Small intestine (tissue), 7 donors: ENCODE results near the gene SLC25A40. TPM values are rescaled to one million over a fixed set of nuclear protein-coding genes. Genes with fewer than 3 reads are reported as not detected.
"Not testable (repeated sequence)": the region's sequence is repeated elsewhere in the genome, so short reads cannot be mapped to it uniquely, and the experiment has no call there.

ENCODE experiments used
- DNase-seq, 2 donors: peaks; one replicate each; pipeline versions ENCODE4 v3.0.0 to v3.0.0-alpha.2; 2013
- FAIRE-seq: peaks from 2 replicates; lab custom pipeline; 2012; peaks lifted over from hg19 to GRCh38; lab: Jason Lieb, UNC
- H3K27ac ChIP-seq, 3 donors: one replicate each; pipeline ENCODE4 v1.5.1; 2013; ENCODE audit warnings: low read length in 2 of 3, mild to moderate bottlenecking in 2 of 3, control low read depth in 1 of 3, inconsistent platforms in 1 of 3, low read depth in 1 of 3, moderate library complexity in 1 of 3
- H3K27me3 ChIP-seq, 3 donors: one replicate each; pipeline ENCODE4 v1.6.1; 2013; ENCODE audit warnings: low read length in 3 of 3, inconsistent platforms in 1 of 3; ENCODE audit not compliant: control insufficient read depth in 3 of 3, insufficient read depth in 3 of 3
- H3K36me3 ChIP-seq, 3 donors: one replicate each; pipeline ENCODE4 v1.6.1; 2013; ENCODE audit warnings: low read length in 3 of 3, inconsistent platforms in 1 of 3, low read depth in 1 of 3, mild to moderate bottlenecking in 1 of 3, moderate library complexity in 1 of 3; ENCODE audit not compliant: control insufficient read depth in 3 of 3, insufficient read depth in 2 of 3
- H3K4me1 ChIP-seq, 3 donors: one replicate each; pipeline ENCODE4 v1.6.1; 2013; ENCODE audit warnings: low read length in 2 of 3, inconsistent platforms in 1 of 3, low read depth in 1 of 3, mild to moderate bottlenecking in 1 of 3, moderate library complexity in 1 of 3; ENCODE audit not compliant: control insufficient read depth in 3 of 3, insufficient read depth in 2 of 3
- H3K4me3 ChIP-seq, 3 donors: one replicate each; pipeline ENCODE4 v1.5.1; 2013; ENCODE audit warnings: low read length in 3 of 3, control low read depth in 1 of 3, inconsistent platforms in 1 of 3, low read depth in 1 of 3, mild to moderate bottlenecking in 1 of 3, moderate library complexity in 1 of 3
- H3K9me3 ChIP-seq, 2 donors: one replicate each; pipeline ENCODE4 v1.6.1; 2013; ENCODE audit warnings: low read depth in 1 of 2, low read length in 1 of 2; ENCODE audit not compliant: control insufficient read depth in 2 of 2, insufficient read depth in 1 of 2
- WGBS, 3 donors: extraction: QIAGEN DNeasy Blood & Tissue Kit; methylation state at CpG; one replicate each; pipeline ENCODE4 v1.1.7; 2013; 5-methylcytosine and 5-hydroxymethylcytosine counted together
- polyA plus RNA-seq, 4 donors: library from polyadenylated mRNA; stranded (reverse) in 3 of 4; unstranded in 1 of 4; fragments of 200-250 nt in 3 of 4; fragments of 120-200 nt in 1 of 4; gene quantifications; one replicate each; pipeline versions ENCODE4 v1.2.1 to v1.2.3, GENCODE V29; 2013
- donor health status: healthy with polysubstance abuse.
- donor health status: control.
- donor health status: control.
- donor health status: Bipolar disorder and iron deficiency.
- donor health status: healthy.

SLC25A40 gene
- polyA plus RNA-seq, 4 donors = 5.1 to 37.5 (median 5.6) TPM

- 89 to 97% (median 92%) methylated on average over 2 of the region's 2 CpGs for WGBS, 3 donors
- FAIRE-seq, H3K36me3 ChIP-seq, H3K4me3 ChIP-seq, DNase-seq, H3K27me3 ChIP-seq, H3K4me1 ChIP-seq, H3K27ac ChIP-seq: not testable (repeated sequence)
- H3K9me3 ChIP-seq = peaks cover 0 to 12% of the 10 kb centered on the region in 2 donors
Measured at GRCh38 chr7:87825369-87825768, 50.8 kb downstream of the SLC25A40 start.

- WGBS, 3 donors = 83 to 95% (median 90%) methylated on average over 2 to 3 of the region's 4 CpGs
- FAIRE-seq, H3K4me3 ChIP-seq: not testable (repeated sequence)
Measured at GRCh38 chr7:87822056-87822455, 54.1 kb downstream of the SLC25A40 start.

GRCh38 chr7:87818336-87818735 lies 57.8 kb downstream of the SLC25A40 start:
- FAIRE-seq = no peak
- peaks cover 0 to 2% (median 0%) of the 10 kb centered on the region in 3 donors for H3K27me3 ChIP-seq
- no peaks in the 10 kb centered on the region for H3K36me3 ChIP-seq
- H3K27ac ChIP-seq = no peak overlapping the region
- H3K4me3 ChIP-seq = no peak overlapping the region
- H3K4me1 ChIP-seq = no peaks in the 10 kb centered on the region
- no peaks in the 10 kb centered on the region for H3K9me3 ChIP-seq
- no peak for DNase-seq

More at GRCh38 chr7:87822056-87822455, 54.1 kb downstream of the SLC25A40 start:
- not testable (repeated sequence) for H3K36me3 ChIP-seq, H3K27ac ChIP-seq, DNase-seq, H3K4me1 ChIP-seq, H3K27me3 ChIP-seq
- peaks cover 0 to 12% of the 10 kb centered on the region in 2 donors for H3K9me3 ChIP-seq

GRCh38 chr7:87816389-87816788 lies 59.8 kb downstream of the SLC25A40 start:
- 60 to 81% (median 62%) methylated on average over 1 of the region's 1 CpG for WGBS, 3 donors
- Histone ChIP-seq H3K9me3 (no peaks in the 10 kb centered on the region), H3K36me3 (no peaks in the 10 kb centered on the region), H3K4me3 (no peak overlapping the region), H3K27ac (no peak overlapping the region), H3K4me1 (no peaks in the 10 kb centered on the region), H3K27me3 (peaks cover 0 to 2% (median 0%) of the 10 kb centered on the region in 3 donors)
- DNase-seq = no peak
- no peak for FAIRE-seq

GRCh38 chr7:87810726-87811125 lies 65.4 kb downstream of the SLC25A40 start:
- DNase-seq (no peak), FAIRE-seq (no peak)
- no peak overlapping the region for H3K4me3 ChIP-seq
- H3K36me3 ChIP-seq = no peaks in the 10 kb centered on the region
- 79 to 90% (median 83%) methylated on average over 2 of the region's 2 CpGs for WGBS, 3 donors
- no peak overlapping the region for H3K27ac ChIP-seq
- no peaks in the 10 kb centered on the region for H3K27me3 ChIP-seq
- no peaks in the 10 kb centered on the region for H3K4me1 ChIP-seq
- no peaks in the 10 kb centered on the region for H3K9me3 ChIP-seq

- Histone ChIP-seq H3K9me3 (no peaks in the 10 kb centered on the region), H3K4me3 (no peak overlapping the region), H3K27me3 (no peaks in the 10 kb centered on the region), H3K36me3 (no peaks in the 10 kb centered on the region), H3K4me1 (no peaks in the 10 kb centered on the region), H3K27ac (no peak overlapping the region)
- FAIRE-seq (no peak), DNase-seq (no peak)
- WGBS, 3 donors = 39 to 54% (median 52%) methylated on average over 1 of the region's 1 CpG
Measured at GRCh38 chr7:87810130-87810529, 66.0 kb downstream of the SLC25A40 start.

- Histone ChIP-seq H3K4me1 (no peaks in the 10 kb centered on the region), H3K9me3 (no peaks in the 10 kb centered on the region), H3K27ac (no peak overlapping the region), H3K4me3 (no peak overlapping the region), H3K36me3 (no peaks in the 10 kb centered on the region), H3K27me3 (no peaks in the 10 kb centered on the region)
- DNase-seq (no peak), FAIRE-seq (no peak)
Measured at GRCh38 chr7:87806150-87806549, 70.0 kb downstream of the SLC25A40 start.

GRCh38 chr7:87797798-87798403 lies 78.3 kb downstream of the SLC25A40 start:
- DNase-seq = peak; percentile 51 to 57
- no peak for FAIRE-seq
- Histone ChIP-seq H3K27ac (no peak overlapping the region), H3K36me3 (no peaks in the 10 kb centered on the region), H3K9me3 (no peaks in the 10 kb centered on the region), H3K4me3 (no peak overlapping the region), H3K4me1 (no peaks in the 10 kb centered on the region), H3K27me3 (no peaks in the 10 kb centered on the region)
- WGBS, 3 donors = 2 to 11% (median 8%) methylated on average over 4 of the region's 4 CpGs

- 22 to 39% (median 38%) methylated on average over 1 of the region's 1 CpG for WGBS, 3 donors
- no peak for DNase-seq
- Histone ChIP-seq H3K36me3 (no peaks in the 10 kb centered on the region), H3K9me3 (no peaks in the 10 kb centered on the region), H3K4me3 (no peak overlapping the region), H3K4me1 (no peaks in the 10 kb centered on the region), H3K27ac (no peak overlapping the region), H3K27me3 (no peaks in the 10 kb centered on the region)
- no peak for FAIRE-seq
Measured at GRCh38 chr7:87797395-87797794, 78.8 kb downstream of the SLC25A40 start.
